ENCODE results near the gene COPRS. TPM values are rescaled to one million over a fixed set of nuclear protein-coding genes. Genes with fewer than 3 reads are reported as not detected.

Gene COPRS
- total RNA-seq, 4 donors from 2014 or later, result 59.0 to 82.7 (median 62.6) TPM

- TF ChIP-seq CTCF (IDR thresholded peaks at IDR 0.05; ENCODE audit: low read depth), result no peak
Measured at GRCh38 chr17:31882571-31882970, 23.5 kb upstream of the COPRS start.

- no peak for TF ChIP-seq CTCF (IDR thresholded peaks at IDR 0.05; ENCODE audit: low read depth)
Measured at GRCh38 chr17:31880311-31880710, 21.3 kb upstream of the COPRS start.

- TF ChIP-seq CTCF (IDR thresholded peaks at IDR 0.05; ENCODE audit: low read depth), result no peak
Measured at GRCh38 chr17:31878703-31879073, 19.6 kb upstream of the COPRS start.

GRCh38 chr17:31877911-31878702 is 19.1 kb upstream of the COPRS start:
- no peak for TF ChIP-seq CTCF (IDR thresholded peaks at IDR 0.05; ENCODE audit: low read depth)

- TF ChIP-seq CTCF (IDR thresholded peaks at IDR 0.05; ENCODE audit: low read depth), result no peak
Measured at GRCh38 chr17:31877341-31877740, 18.3 kb upstream of the COPRS start.

- no peak for TF ChIP-seq CTCF (IDR thresholded peaks at IDR 0.05; ENCODE audit: low read depth)
Measured at GRCh38 chr17:31875081-31875480, 16.0 kb upstream of the COPRS start.

GRCh38 chr17:31869797-31870568 is 10.9 kb upstream of the COPRS start:
- TF ChIP-seq CTCF (IDR thresholded peaks at IDR 0.05; ENCODE audit: low read depth), result no peak

Measured in subcutaneous adipose tissue (tissue), 4 donors.